Subcutaneous adipose tissue (tissue), 4 donors: ENCODE results near the gene IFIT1. TPM values are rescaled to one million over a fixed set of nuclear protein-coding genes. Genes with fewer than 3 reads are reported as not detected.

ENCODE experiments used
- total RNA-seq, 4 donors: library from RNA; depleted of rRNA; stranded (reverse); fragments of >200 nt; gene quantifications; one replicate each; pipeline ENCODE4 v1.1.0, GENCODE V29; 2016
- TF ChIP-seq, protein P1 (sequence below): fragments of 450-650 bp; IDR thresholded peaks from one replicate; pipeline ENCODE4 v1.5.1; 2016; ENCODE audit warnings: low read depth, mild to moderate bottlenecking, control low read depth, antibody characterized with exemption, moderate library complexity

Gene IFIT1
- total RNA-seq, 4 donors from 2014 or later = 4.7 to 25.1 (median 19.6) TPM

DNA sequence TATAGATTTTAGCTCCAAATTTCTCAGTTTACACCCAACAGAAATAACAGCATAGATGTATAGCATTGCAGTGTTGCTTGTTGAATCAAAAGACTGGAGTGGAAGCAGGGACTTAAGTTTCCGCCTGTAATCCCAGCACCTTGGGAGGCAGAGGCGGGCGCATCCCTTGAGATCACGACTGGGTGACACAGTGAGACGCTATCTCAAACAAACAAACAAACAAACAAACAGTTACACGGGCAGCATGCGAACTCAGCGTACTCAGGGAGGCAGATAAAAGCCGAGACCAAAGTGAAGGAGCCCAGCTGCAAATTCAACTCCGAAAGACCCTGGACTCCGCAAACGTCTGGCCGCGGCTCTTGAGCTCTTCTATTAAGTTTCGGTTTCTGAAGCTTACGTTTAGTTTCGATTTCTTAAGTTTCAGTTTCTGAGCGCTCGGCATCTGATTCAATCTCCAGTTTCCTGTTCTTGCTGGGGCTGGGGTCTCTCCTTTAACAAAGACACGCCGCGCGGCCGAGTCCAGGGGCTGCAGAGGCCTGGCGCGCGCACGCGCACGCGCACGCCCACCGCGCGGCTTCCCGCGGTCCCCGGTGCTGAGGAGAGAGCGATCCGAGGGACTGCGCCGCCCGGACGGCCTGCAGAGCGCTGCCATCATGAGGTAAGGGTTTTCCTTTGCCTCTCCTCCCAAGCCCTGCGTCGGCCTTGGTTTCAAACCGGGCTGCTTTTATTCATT is 21.9 kb downstream of the IFIT1 start, which contains the start of gene IFIT5:
TSS of gene IFIT5 (plus strand) at position 423 of the 733 bp plus-strand sequence. CDS start at position 654, 231 bp downstream.
- TF ChIP-seq, protein P1, sequence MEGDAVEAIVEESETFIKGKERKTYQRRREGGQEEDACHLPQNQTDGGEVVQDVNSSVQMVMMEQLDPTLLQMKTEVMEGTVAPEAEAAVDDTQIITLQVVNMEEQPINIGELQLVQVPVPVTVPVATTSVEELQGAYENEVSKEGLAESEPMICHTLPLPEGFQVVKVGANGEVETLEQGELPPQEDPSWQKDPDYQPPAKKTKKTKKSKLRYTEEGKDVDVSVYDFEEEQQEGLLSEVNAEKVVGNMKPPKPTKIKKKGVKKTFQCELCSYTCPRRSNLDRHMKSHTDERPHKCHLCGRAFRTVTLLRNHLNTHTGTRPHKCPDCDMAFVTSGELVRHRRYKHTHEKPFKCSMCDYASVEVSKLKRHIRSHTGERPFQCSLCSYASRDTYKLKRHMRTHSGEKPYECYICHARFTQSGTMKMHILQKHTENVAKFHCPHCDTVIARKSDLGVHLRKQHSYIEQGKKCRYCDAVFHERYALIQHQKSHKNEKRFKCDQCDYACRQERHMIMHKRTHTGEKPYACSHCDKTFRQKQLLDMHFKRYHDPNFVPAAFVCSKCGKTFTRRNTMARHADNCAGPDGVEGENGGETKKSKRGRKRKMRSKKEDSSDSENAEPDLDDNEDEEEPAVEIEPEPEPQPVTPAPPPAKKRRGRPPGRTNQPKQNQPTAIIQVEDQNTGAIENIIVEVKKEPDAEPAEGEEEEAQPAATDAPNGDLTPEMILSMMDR = no peak

DNA sequence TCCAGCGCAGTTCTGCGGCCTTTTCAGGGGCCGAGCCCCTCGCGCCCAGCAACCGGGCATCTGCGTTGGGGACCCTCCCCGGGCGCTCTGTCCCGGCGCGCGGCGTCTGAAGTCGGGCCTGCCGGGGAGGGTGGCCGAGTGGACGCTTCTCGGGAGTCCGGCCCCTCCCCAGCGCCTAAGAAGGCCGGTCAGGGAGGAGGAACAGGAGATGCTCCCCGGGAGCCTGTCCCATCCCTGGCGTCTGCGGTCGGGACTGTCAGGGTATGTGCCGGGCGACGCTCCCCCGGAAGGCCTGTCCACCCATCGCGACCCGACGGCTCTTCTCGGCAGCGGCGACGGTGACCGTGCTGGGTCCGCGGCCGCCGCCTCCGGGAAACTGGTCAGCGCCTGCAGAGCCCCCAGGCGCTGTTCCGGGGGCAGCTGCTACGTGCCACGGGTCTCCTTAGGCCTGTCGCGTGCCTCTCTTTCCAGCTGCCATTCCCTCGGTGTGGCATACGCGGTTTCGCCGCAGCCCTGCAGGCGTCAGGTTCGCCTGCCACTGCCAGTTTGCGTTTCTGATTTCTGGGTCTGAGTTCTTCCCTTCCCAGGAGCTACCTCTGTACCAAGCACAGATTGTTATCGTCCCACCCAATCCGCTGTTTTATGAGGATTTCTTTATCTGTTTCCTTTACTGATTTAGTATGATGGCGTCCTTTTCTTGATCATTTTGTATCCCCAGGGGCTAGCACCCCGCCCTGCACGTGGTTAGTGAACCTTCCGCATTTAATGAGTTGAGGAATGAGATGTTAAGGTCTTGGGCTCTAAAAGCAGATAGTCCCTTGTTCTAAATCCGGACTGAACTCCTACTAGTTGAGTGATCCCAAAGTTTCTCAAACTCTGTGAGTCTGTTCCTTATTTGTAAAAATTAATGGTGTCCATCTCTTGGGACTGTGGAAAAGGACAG is 22.7 kb downstream of the IFIT1 start:
- TF ChIP-seq, protein P1 = no peak

DNA sequence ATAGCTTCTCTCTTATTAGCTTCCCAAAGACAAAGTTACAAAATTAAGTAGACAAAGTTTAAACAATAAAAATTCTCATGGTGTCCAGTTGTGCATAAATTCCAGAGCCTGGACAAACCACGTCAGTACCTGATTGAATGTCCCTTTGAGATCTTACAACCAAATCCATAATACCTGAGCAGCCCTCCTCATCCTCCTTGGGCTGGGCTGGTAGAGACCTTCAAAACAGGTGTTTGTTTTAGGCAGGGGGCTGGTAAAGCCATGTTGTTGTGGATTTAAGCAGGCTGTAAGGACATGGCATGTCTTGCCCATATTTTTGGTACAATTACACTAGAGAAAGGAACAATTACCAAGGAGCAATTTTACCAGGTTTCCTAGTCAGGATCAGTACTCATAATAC is 24.0 kb downstream of the IFIT1 start:
- TF ChIP-seq, protein P1 = no peak

DNA sequence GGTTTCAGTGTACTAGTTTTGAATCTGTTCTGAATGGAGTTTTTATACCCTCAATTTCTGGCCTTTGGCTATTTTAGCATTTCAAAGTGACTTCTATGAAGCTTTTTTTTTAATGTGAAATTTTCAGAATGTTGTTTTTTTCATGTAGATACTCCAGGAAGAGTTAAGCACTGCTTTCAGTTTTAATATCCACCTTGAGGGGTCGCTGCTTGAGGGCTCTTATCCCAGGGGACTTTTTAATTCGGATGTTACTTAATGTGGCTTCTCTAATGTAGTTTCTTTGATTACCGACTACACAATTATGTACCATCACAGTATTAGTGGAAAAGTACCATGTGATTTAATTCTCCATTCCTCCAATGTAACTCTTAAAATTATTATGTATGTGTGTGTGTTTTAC is 27.1 kb downstream of the IFIT1 start:
- TF ChIP-seq, protein P1 = no peak

DNA sequence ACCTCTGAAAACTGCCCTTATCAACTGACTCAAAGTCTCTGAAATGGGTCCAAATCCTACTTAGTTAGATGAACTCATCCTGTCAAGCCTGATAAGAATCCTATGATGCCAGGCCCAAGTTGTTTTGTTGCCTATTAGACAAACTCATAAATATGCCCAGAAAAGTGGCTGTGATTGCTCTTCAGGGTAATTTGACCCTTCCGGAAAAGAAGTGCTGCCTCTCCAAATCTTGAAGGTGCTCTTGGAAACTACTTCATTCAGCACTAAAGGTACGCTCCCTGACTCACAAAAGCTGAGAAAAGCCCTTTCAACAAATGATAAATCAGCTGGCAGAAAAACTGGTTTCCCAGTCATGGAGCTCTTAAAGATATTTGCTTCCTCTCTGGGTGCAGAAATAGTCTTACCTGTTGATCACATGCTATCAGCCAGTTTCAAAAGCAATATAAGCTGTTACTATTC is 28.6 kb downstream of the IFIT1 start:
- TF ChIP-seq, protein P1 = no peak

DNA sequence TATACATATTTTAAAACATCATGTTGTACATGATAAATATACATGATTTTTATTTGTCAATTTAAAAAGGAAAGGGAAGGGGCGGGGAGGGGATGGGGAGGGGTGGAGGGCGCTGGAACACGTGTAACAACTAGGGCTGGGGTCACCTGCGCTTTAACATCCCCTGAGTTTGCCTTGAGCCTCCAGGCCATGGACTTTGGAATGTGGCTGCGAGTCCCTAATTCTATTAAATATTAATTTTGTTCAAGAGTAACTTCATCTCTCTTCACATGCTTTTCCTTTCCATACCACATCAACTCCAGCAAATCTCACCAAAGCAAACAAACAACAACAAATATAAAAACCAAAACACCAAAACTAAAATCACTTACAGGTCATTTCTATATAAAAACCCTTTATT is 32.6 kb downstream of the IFIT1 start:
- TF ChIP-seq, protein P1 = no peak
